ENCODE measurements around the gene ATP9A. TPM values are rescaled to one million over a fixed set of nuclear protein-coding genes. Genes with fewer than 3 reads are reported as not detected.
"Not testable (repeated sequence)": the region's sequence is repeated elsewhere in the genome, so short reads cannot be mapped to it uniquely, and the experiment has no call there.

Gene ATP9A
- total and polyA plus RNA-seq, 12 donors, result 3.4 to 32.1 (median 24.6) TPM

- no peak overlapping the region for H3K27ac ChIP-seq
- H3K27me3 ChIP-seq, result no peaks in the 10 kb centered on the region
- H3K9me3 ChIP-seq, result peaks cover 0 to 7% (median 0%) of the 10 kb centered on the region in 11 donors
- H3K36me3 ChIP-seq, result no peaks in the 10 kb centered on the region
- ATAC-seq (peak in 3 of 8 donors; percentile 31 to 39 (median 35)), DNase-seq (no peak)
- H3K4me1 ChIP-seq, result peaks cover 0 to 22% (median 9%) of the 10 kb centered on the region in 9 donors
- no peak overlapping the region for H3K4me3 ChIP-seq
- intact Hi-C loops (cut with DNase I), result no loop called here
- 64 to 75% methylated on average over 3 of the region's 3 CpGs for WGBS, 2 donors
- no peak for TF ChIP-seq CTCF (IDR thresholded peaks at IDR 0.05)
These were observed 11.5 kb downstream of the ATP9A start for GRCh38 chr20:51756653-51757052.

- H3K27me3 ChIP-seq; intact Hi-C loops (cut with DNase I); ATAC-seq; H3K27ac ChIP-seq; H3K9me3 ChIP-seq; DNase-seq; H3K4me3 ChIP-seq; H3K36me3 ChIP-seq: not testable (repeated sequence)
- WGBS, 2 donors, result 90 to 93% methylated on average over 8 of the region's 8 CpGs
- peaks cover 6 to 41% (median 26%) of the 10 kb centered on the region in 9 donors for H3K4me1 ChIP-seq
These were observed 15.0 kb downstream of the ATP9A start for GRCh38 chr20:51753220-51753619.

GRCh38 chr20:51752343-51752951, 15.7 kb downstream of the ATP9A start:
- intact Hi-C loops (cut with DNase I), result no loop called here
- no peaks in the 10 kb centered on the region for H3K27me3 ChIP-seq
- TF ChIP-seq CTCF (IDR thresholded peaks at IDR 0.05), result no peak
- H3K9me3 ChIP-seq, result no peaks in the 10 kb centered on the region
- WGBS, 2 donors, result 46 to 52% methylated on average over 9 of the region's 9 CpGs
- H3K36me3 ChIP-seq, result no peaks in the 10 kb centered on the region
- no peak overlapping the region for H3K4me3 ChIP-seq
- ATAC-seq (peak in 1 of 8 donors; percentile 50), DNase-seq (no peak)
- peaks cover 6 to 41% (median 26%) of the 10 kb centered on the region in 9 donors for H3K4me1 ChIP-seq
- peak overlapping the region in 4 of 10 donors; percentile 23 to 47 (median 34) for H3K27ac ChIP-seq

- H3K4me3 ChIP-seq, result no peak overlapping the region
- peaks cover 0 to 1% (median 0%) of the 10 kb centered on the region in 11 donors for H3K9me3 ChIP-seq
- DNase-seq, result no peak
- H3K27me3 ChIP-seq, result no peaks in the 10 kb centered on the region
- H3K36me3 ChIP-seq, result no peaks in the 10 kb centered on the region
- peaks cover 6 to 30% (median 22%) of the 10 kb centered on the region in 9 donors for H3K4me1 ChIP-seq
- H3K27ac ChIP-seq, result peak overlapping the region in 2 of 10 donors; percentile 39 to 53
- no peak for TF ChIP-seq CTCF (IDR thresholded peaks at IDR 0.05)
- 81 to 82% methylated on average over 10 of the region's 10 CpGs for WGBS, 2 donors
- ATAC-seq, result peak in 1 of 8 donors; percentile 51
- intact Hi-C loops (cut with DNase I), result no loop called here
These were observed 17.3 kb downstream of the ATP9A start for GRCh38 chr20:51750770-51751388.
